ENCODE data around the gene DGKA.

Gene DGKA

DNA sequence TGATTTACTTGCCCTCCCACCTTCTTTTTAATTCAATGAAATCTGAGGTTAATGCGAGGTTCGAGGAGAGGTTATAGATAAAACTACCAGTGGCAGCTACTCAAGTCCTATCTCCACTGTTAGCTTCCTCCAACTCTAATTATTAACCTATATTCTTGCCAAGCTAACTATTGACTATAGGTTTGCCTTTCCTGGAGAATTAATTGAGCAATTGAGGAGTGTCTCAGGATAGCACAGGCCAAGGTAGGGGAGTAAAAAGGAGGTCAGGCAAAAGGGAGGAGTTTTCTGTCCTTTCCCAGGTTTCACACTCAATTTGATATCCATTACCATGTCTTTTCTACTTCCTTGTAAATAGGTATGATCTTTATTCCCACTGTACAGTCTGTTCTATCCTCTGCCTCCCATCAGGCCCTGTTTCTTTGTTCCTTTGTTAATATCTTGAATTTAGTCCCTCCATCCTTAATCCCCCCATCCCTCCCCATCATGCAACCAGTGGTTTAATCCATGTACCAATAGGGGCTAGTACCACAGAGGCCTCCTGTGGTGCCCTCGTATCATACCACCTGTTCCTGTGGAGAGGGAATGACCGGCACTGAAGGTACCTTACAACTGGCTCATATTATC lies 62.4 kb downstream of the DGKA start:
- no CpG with 5 or more reads among the region's 4 CpGs for WGBS, 2 donors (ENCODE audit: extremely low coverage in 2 of 2, insufficient read length in 2 of 2, insufficient replicate concordance in 1 of 2)
- H3K4me1 ChIP-seq (ENCODE audit: control insufficient read depth in 2 of 2, insufficient read depth in 1 of 2, low read depth in 1 of 2, low read length in 2 of 2): peaks cover 0 to 4% of the 10 kb centered on the region in 2 donors
- H3K14ac ChIP-seq (ENCODE audit: low read length): no peak overlapping the region
- H3K4me2 ChIP-seq (ENCODE audit: insufficient read depth, low read length, poor library complexity, severe bottlenecking): no peak overlapping the region
- no peak overlapping the region for H2BK15ac ChIP-seq (ENCODE audit: low read length)
- H4K91ac ChIP-seq (ENCODE audit: low read depth, low read length, poor library complexity): no peak overlapping the region
- no peak overlapping the region for H2AFZ ChIP-seq (ENCODE audit: low read length)
- no peak overlapping the region for H3K9ac ChIP-seq (ENCODE audit: low read depth, low read length, poor library complexity)
- no peak overlapping the region for H2AK5ac ChIP-seq (ENCODE audit: low read depth, low read length)
- no peak overlapping the region for H3K4ac ChIP-seq (ENCODE audit: low read length)
- H2BK12ac ChIP-seq (ENCODE audit: low read length): no peak overlapping the region
- no peak overlapping the region for H4K8ac ChIP-seq (ENCODE audit: low read depth, low read length)
- H3K79me1 ChIP-seq (ENCODE audit: low read depth, low read length): no peaks in the 10 kb centered on the region
- H3K23ac ChIP-seq (ENCODE audit: low read depth, low read length, poor library complexity): no peak overlapping the region
- H2BK5ac ChIP-seq (ENCODE audit: low read length): no peak overlapping the region
- H3K9me3 ChIP-seq (replicated peaks in 1 of 2; ENCODE audit: control insufficient read depth in 2 of 2, insufficient read depth in 1 of 2, low read depth in 1 of 2, low read length in 2 of 2): no peaks in the 10 kb centered on the region
- no peaks in the 10 kb centered on the region for H3K27me3 ChIP-seq (ENCODE audit: control insufficient read depth in 3 of 3, insufficient read depth in 3 of 3, low read depth in 1 of 3, low read length in 3 of 3)
- DNase-seq (ENCODE audit: low spot score): no peak
- H2BK120ac ChIP-seq (ENCODE audit: low read depth, low read length): no peak overlapping the region
- peaks cover 37 to 70% of the 10 kb centered on the region in 2 donors for H3K36me3 ChIP-seq (replicated peaks in 1 of 2; ENCODE audit: control insufficient read depth in 2 of 2, insufficient read depth in 2 of 2, low read length in 2 of 2)
- no peak overlapping the region for H3K18ac ChIP-seq (ENCODE audit: low read length)
- H3K27ac ChIP-seq (replicated peaks; ENCODE audit: low read length): no peak overlapping the region
- H3K4me3 ChIP-seq (ENCODE audit: low read length in 2 of 2): no peak overlapping the region

DNA sequence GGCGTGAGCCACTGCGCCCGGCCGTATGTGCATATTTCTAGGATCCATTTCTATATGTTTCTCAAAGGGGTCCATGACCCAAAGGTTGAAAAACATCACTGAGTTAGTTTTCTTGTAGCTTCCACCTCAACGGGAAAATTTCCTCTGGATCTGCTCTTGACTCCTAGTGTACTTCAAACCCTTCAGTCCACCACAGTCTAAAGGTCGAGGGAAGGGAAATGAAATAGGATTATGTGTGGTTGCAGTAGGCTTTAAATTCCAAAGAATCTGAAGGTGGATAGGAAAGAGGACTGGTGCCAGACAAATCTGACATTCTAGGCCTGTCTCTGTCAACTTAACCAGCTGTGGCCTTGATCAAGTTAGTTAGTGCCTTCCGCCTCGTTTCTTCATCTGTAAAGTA lies 64.4 kb downstream of the DGKA start:
- Histone ChIP-seq H3K27ac (replicated peaks; ENCODE audit: low read length) (no peak overlapping the region), H3K18ac (ENCODE audit: low read length) (no peak overlapping the region), H4K8ac (ENCODE audit: low read depth, low read length) (no peak overlapping the region), H2BK120ac (ENCODE audit: low read depth, low read length) (no peak overlapping the region), H3K9ac (ENCODE audit: low read depth, low read length, poor library complexity) (no peak overlapping the region), H3K23ac (ENCODE audit: low read depth, low read length, poor library complexity) (no peak overlapping the region), H3K27me3 (ENCODE audit: control insufficient read depth in 3 of 3, insufficient read depth in 3 of 3, low read depth in 1 of 3, low read length in 3 of 3) (no peaks in the 10 kb centered on the region), H3K36me3 (replicated peaks in 1 of 2; ENCODE audit: control insufficient read depth in 2 of 2, insufficient read depth in 2 of 2, low read length in 2 of 2) (peaks cover 32 to 53% of the 10 kb centered on the region in 2 donors), H3K14ac (ENCODE audit: low read length) (no peak overlapping the region), H3K9me3 (replicated peaks in 1 of 2; ENCODE audit: control insufficient read depth in 2 of 2, insufficient read depth in 1 of 2, low read depth in 1 of 2, low read length in 2 of 2) (no peaks in the 10 kb centered on the region), H3K4ac (ENCODE audit: low read length) (no peak overlapping the region), H2AK5ac (ENCODE audit: low read depth, low read length) (no peak overlapping the region), H2BK12ac (ENCODE audit: low read length) (no peak overlapping the region), H3K79me1 (ENCODE audit: low read depth, low read length) (no peaks in the 10 kb centered on the region), H2AFZ (ENCODE audit: low read length) (no peak overlapping the region), H3K4me2 (ENCODE audit: insufficient read depth, low read length, poor library complexity, severe bottlenecking) (no peak overlapping the region), H2BK5ac (ENCODE audit: low read length) (no peak overlapping the region), H2BK15ac (ENCODE audit: low read length) (no peak overlapping the region), H3K4me1 (ENCODE audit: control insufficient read depth in 2 of 2, insufficient read depth in 1 of 2, low read depth in 1 of 2, low read length in 2 of 2) (peaks cover 0 to 4% of the 10 kb centered on the region in 2 donors), H3K4me3 (ENCODE audit: low read length in 2 of 2) (no peak overlapping the region), H4K91ac (ENCODE audit: low read depth, low read length, poor library complexity) (no peak overlapping the region)
- no CpG with 5 or more reads among the region's 8 CpGs for WGBS, 2 donors (ENCODE audit: extremely low coverage in 2 of 2, insufficient read length in 2 of 2, insufficient replicate concordance in 1 of 2)
- DNase-seq (ENCODE audit: low spot score): no peak

DNA sequence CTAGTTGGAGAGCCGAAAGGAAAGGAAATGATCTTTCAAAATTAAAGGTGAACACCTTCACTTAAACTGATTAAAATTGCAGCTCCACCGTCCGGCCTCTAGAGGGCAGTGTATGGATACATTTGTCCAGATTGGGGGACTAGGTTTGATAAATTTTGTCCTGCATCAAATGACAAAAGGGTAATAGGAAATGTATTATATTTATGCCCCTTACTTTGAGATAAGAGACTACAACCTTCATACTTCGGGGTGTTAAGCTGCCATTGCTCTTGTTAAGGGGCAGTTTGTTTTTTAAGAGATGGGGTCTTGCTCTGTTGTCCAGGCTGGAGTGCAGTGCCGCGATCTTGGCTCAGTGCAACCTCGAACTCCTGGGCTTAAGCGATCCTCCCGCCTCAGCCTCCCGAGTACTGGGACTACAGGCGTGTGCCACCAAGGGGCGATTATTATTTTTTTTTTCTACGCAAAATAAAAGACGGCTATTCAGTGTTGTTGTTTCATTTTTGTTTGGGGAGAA lies 65.3 kb downstream of the DGKA start:
- no peak overlapping the region for H3K23ac ChIP-seq (ENCODE audit: low read depth, low read length, poor library complexity)
- H3K79me1 ChIP-seq (ENCODE audit: low read depth, low read length): no peaks in the 10 kb centered on the region
- WGBS, 2 donors (ENCODE audit: extremely low coverage in 2 of 2, insufficient read length in 2 of 2, insufficient replicate concordance in 1 of 2): no CpG with 5 or more reads among the region's 14 CpGs
- no peak overlapping the region for H2BK15ac ChIP-seq (ENCODE audit: low read length)
- H3K4ac ChIP-seq (ENCODE audit: low read length): no peak overlapping the region
- peaks cover 24 to 44% of the 10 kb centered on the region in 2 donors for H3K36me3 ChIP-seq (replicated peaks in 1 of 2; ENCODE audit: control insufficient read depth in 2 of 2, insufficient read depth in 2 of 2, low read length in 2 of 2)
- H2BK5ac ChIP-seq (ENCODE audit: low read length): no peak overlapping the region
- no peak overlapping the region for H4K8ac ChIP-seq (ENCODE audit: low read depth, low read length)
- H3K14ac ChIP-seq (ENCODE audit: low read length): no peak overlapping the region
- no peak overlapping the region for H2BK12ac ChIP-seq (ENCODE audit: low read length)
- H3K27me3 ChIP-seq (ENCODE audit: control insufficient read depth in 3 of 3, insufficient read depth in 3 of 3, low read depth in 1 of 3, low read length in 3 of 3): no peaks in the 10 kb centered on the region
- H2AFZ ChIP-seq (ENCODE audit: low read length): no peak overlapping the region
- no peaks in the 10 kb centered on the region for H3K9me3 ChIP-seq (replicated peaks in 1 of 2; ENCODE audit: control insufficient read depth in 2 of 2, insufficient read depth in 1 of 2, low read depth in 1 of 2, low read length in 2 of 2)
- no peak overlapping the region for H3K4me2 ChIP-seq (ENCODE audit: insufficient read depth, low read length, poor library complexity, severe bottlenecking)
- H4K91ac ChIP-seq (ENCODE audit: low read depth, low read length, poor library complexity): no peak overlapping the region
- H3K27ac ChIP-seq (replicated peaks; ENCODE audit: low read length): peak overlapping the region; percentile 64
- H2AK5ac ChIP-seq (ENCODE audit: low read depth, low read length): no peak overlapping the region
- no peak overlapping the region for H3K9ac ChIP-seq (ENCODE audit: low read depth, low read length, poor library complexity)
- peak overlapping the region in 1 of 2 donors; percentile 78 for H3K4me3 ChIP-seq (ENCODE audit: low read length in 2 of 2)
- peaks cover 0 to 4% of the 10 kb centered on the region in 2 donors for H3K4me1 ChIP-seq (ENCODE audit: control insufficient read depth in 2 of 2, insufficient read depth in 1 of 2, low read depth in 1 of 2, low read length in 2 of 2)
- no peak overlapping the region for H2BK120ac ChIP-seq (ENCODE audit: low read depth, low read length)
- no peak overlapping the region for H3K18ac ChIP-seq (ENCODE audit: low read length)
- peak; percentile 54 for DNase-seq (ENCODE audit: low spot score)

DNA sequence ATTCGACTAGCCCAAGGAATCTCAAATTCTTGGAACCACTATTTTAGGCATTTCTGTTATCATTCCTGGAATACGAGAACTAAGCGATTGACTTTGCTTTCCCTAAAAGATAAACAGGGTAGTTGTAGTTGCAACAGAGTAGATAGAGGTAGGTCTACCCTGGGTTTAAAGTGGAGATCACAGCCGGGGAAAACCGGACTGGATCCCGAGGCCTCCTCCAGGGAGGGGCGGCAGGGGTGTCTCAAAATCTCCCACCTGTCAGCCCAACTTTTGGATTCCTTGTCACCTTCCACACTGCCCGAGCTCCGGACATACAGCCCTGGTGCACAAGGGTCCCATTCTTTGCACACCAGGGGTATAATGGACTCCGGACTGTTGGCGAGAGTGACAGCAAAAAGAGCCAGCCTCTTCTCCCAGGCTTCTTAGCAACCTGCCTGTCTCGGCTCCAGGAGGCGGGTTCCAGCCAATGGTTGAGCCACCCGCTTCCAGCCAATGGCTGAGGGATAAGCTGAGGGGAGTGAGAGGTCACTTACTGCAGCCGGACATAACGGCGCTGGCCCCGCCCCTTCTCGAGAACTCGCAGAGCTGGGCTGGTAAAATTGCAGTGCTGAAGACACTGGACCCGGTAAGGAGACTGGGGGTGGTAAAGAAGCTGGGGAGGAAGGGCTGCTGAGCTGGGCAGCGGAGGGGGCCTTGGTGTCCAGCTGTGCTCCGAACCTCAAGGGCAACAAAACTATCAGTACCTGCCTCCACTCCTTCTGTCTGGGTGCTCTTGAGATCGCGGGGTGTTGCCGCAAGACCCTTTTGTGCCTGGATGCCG lies 66.0 kb downstream of the DGKA start, which contains the start of gene SUOX:
Gene SUOX (plus strand): TSS at position 562 of the 820 bp plus-strand sequence. CDS start 4,946 bp downstream, outside the sequence.
- Histone ChIP-seq H2BK5ac (ENCODE audit: low read length) (peak within 1 kb of the TSS; percentile 83), H3K9ac (ENCODE audit: low read depth, low read length, poor library complexity) (peak within 1 kb of the TSS; percentile 94), H4K91ac (ENCODE audit: low read depth, low read length, poor library complexity) (no peak within 1 kb of the TSS), H3K14ac (ENCODE audit: low read length) (peak within 1 kb of the TSS; percentile 91), H2BK120ac (ENCODE audit: low read depth, low read length) (no peak within 1 kb of the TSS), H3K4me2 (ENCODE audit: insufficient read depth, low read length, poor library complexity, severe bottlenecking) (peak within 1 kb of the TSS; percentile 91), H2AK5ac (ENCODE audit: low read depth, low read length) (peak within 1 kb of the TSS; percentile 20), H2BK12ac (ENCODE audit: low read length) (no peak within 1 kb of the TSS), H3K9me3 (replicated peaks in 1 of 2; ENCODE audit: control insufficient read depth in 2 of 2, insufficient read depth in 1 of 2, low read depth in 1 of 2, low read length in 2 of 2) (no peaks in the 10 kb centered on the region), H2AFZ (ENCODE audit: low read length) (peak within 1 kb of the TSS; percentile 82), H2BK15ac (ENCODE audit: low read length) (no peak within 1 kb of the TSS), H3K27me3 (ENCODE audit: control insufficient read depth in 3 of 3, insufficient read depth in 3 of 3, low read depth in 1 of 3, low read length in 3 of 3) (no peaks in the 10 kb centered on the region), H3K4ac (ENCODE audit: low read length) (no peak within 1 kb of the TSS), H3K27ac (replicated peaks; ENCODE audit: low read length) (peak within 1 kb of the TSS; percentile 64), H3K36me3 (replicated peaks in 1 of 2; ENCODE audit: control insufficient read depth in 2 of 2, insufficient read depth in 2 of 2, low read length in 2 of 2) (peaks cover 21 to 42% of the 10 kb centered on the region in 2 donors), H3K4me1 (ENCODE audit: control insufficient read depth in 2 of 2, insufficient read depth in 1 of 2, low read depth in 1 of 2, low read length in 2 of 2) (peaks cover 0 to 4% of the 10 kb centered on the region in 2 donors), H3K79me1 (ENCODE audit: low read depth, low read length) (no peaks in the 10 kb centered on the region), H4K8ac (ENCODE audit: low read depth, low read length) (no peak within 1 kb of the TSS), H3K4me3 (ENCODE audit: low read length in 2 of 2) (peak within 1 kb of the TSS; percentile 78 to 89), H3K18ac (ENCODE audit: low read length) (peak within 1 kb of the TSS; percentile 68), H3K23ac (ENCODE audit: low read depth, low read length, poor library complexity) (peak within 1 kb of the TSS; percentile 62)
- peak; percentile 94 for DNase-seq (ENCODE audit: low spot score)
- no CpG with 5 or more reads among the region's 27 CpGs for WGBS, 2 donors (ENCODE audit: extremely low coverage in 2 of 2, insufficient read length in 2 of 2, insufficient replicate concordance in 1 of 2)

Data from neuronal stem cell (in vitro differentiated cells).